ENCODE results near the gene NLK. TPM values are rescaled to one million over a fixed set of nuclear protein-coding genes. Genes with fewer than 3 reads are reported as not detected.

The NLK gene
- total and polyA plus RNA-seq, 2 of the 13 experiments (the other 11 are each of a cell fraction or from before 2014, with no cell fraction given): 13.4 to 14.6 TPM

- no peak for TF ChIP-seq ZFP82 (CRISPR knock-in tag; IDR thresholded peaks at IDR 0.05; ENCODE audit: borderline replicate concordance)
- TF ChIP-seq FOXA3 (CRISPR knock-in tag; IDR thresholded peaks at IDR 0.05): no peak
- no peak for TF ChIP-seq SKIL (CRISPR knock-in tag; IDR thresholded peaks at IDR 0.05; ENCODE audit: borderline replicate concordance)
- no peak for TF ChIP-seq DNMT1 (CRISPR knock-in tag; IDR thresholded peaks at IDR 0.05)
- TF ChIP-seq ZNF407 (CRISPR knock-in tag; IDR thresholded peaks at IDR 0.05; ENCODE audit: not compliant biosample characterization): no peak
- no peak for TF ChIP-seq ZNF281 (CRISPR knock-in tag; IDR thresholded peaks at IDR 0.05; ENCODE audit: borderline replicate concordance)
- no peak for TF ChIP-seq ZNF329 (CRISPR knock-in tag; IDR thresholded peaks at IDR 0.05; ENCODE audit: low read depth)
- peak; percentile 58; the same call in 1 of the 2 replicates for TF ChIP-seq ZNF83 (CRISPR knock-in tag; IDR thresholded peaks at IDR 0.05; ENCODE audit: borderline replicate concordance)
- TF ChIP-seq IRF1 (CRISPR knock-in tag; IDR thresholded peaks at IDR 0.05; ENCODE audit: low read depth): no peak
- no peak for TF ChIP-seq SIN3B (IDR thresholded peaks at IDR 0.05; ENCODE audit: low read length)
- TF ChIP-seq NBN (conservative IDR thresholded peaks at IDR 0.05): no peak
- no peak for TF ChIP-seq MAF1 (CRISPR knock-in tag; IDR thresholded peaks at IDR 0.05; ENCODE audit: borderline replicate concordance)
- no peak for TF ChIP-seq GMEB2 (CRISPR knock-in tag; IDR thresholded peaks at IDR 0.05; ENCODE audit: low read depth)
- TF ChIP-seq HOXD1 (CRISPR knock-in tag; IDR thresholded peaks at IDR 0.05): no peak
- no peak for TF ChIP-seq ZNF33B (CRISPR knock-in tag; IDR thresholded peaks at IDR 0.05)
Measured at GRCh38 chr17:28008513-28008912, 34.0 kb upstream of the NLK start (continued).
